Bronchial epithelial cell (primary cell): ENCODE data around the gene NCK1. TPM values are rescaled to one million over a fixed set of nuclear protein-coding genes. Genes with fewer than 3 reads are reported as not detected.
A peak's percentile ranks its signal among the peaks of the same experiment; 100 is the strongest.

Experiments used
- DNase-seq: peaks from one replicate; pipeline ENCODE4 v3.0.0-alpha.2; 2010; ENCODE audit warnings: low read depth
- FAIRE-seq: peaks from 2 replicates; lab custom pipeline; 2011; peaks lifted over from hg19 to GRCh38; lab: Jason Lieb, UNC
- H3K27me3 ChIP-seq: 2 replicates; pipeline ENCODE4 v1.5.1; 2011; ENCODE audit warnings: low read length; ENCODE audit not compliant: control insufficient read depth, insufficient read depth
- H3K36me3 ChIP-seq: 2 replicates; pipeline ENCODE4 v1.5.1; 2011; ENCODE audit warnings: low read length; ENCODE audit not compliant: control insufficient read depth, insufficient read depth
- H3K4me3 ChIP-seq: 2 replicates; pipeline ENCODE4 v1.5.1; 2011; ENCODE audit warnings: mild to moderate bottlenecking, low read depth, low read length, control low read depth
- CTCF ChIP-seq: IDR thresholded peaks from 2 replicates; pipeline ENCODE4 v1.5.1; 2011; ENCODE audit warnings: mild to moderate bottlenecking, moderate library complexity, low read length, control low read depth, inconsistent platforms; ENCODE audit not compliant: insufficient read depth, severe bottlenecking
- total RNA-seq: library from RNA; depleted of rRNA; stranded (reverse); fragments of >200 nt; gene quantifications from 2 replicates; pipeline ENCODE4 v1.2.1, GENCODE V29; 2014

Gene NCK1
- total RNA-seq, 1 donor from 2014 or later: 81.6 TPM

GRCh38 chr3:136819731-136820679 lies 42.0 kb upstream of the NCK1 start:
- FAIRE-seq (no peak), DNase-seq (peak; percentile 86)
- Histone ChIP-seq H3K4me3 (peak overlapping the region; percentile 71), H3K27me3 (no peaks in the 10 kb centered on the region), H3K36me3 (no peaks in the 10 kb centered on the region)
- no peak for TF ChIP-seq CTCF

- no peaks in the 10 kb centered on the region for H3K36me3 ChIP-seq
- DNase-seq: no peak
- TF ChIP-seq CTCF: no peak
- no peak overlapping the region for H3K4me3 ChIP-seq
- no peaks in the 10 kb centered on the region for H3K27me3 ChIP-seq
- FAIRE-seq: no peak
Measured at GRCh38 chr3:136831461-136831860, 30.5 kb upstream of the NCK1 start.

GRCh38 chr3:136835089-136835812 lies 26.8 kb upstream of the NCK1 start:
- no peak for DNase-seq
- FAIRE-seq: no peak
- H3K27me3 ChIP-seq: no peaks in the 10 kb centered on the region

GRCh38 chr3:136835813-136836510 lies 26.0 kb upstream of the NCK1 start:
- no peak for TF ChIP-seq CTCF
- Histone ChIP-seq H3K27me3 (no peaks in the 10 kb centered on the region), H3K4me3 (no peak overlapping the region), H3K36me3 (no peaks in the 10 kb centered on the region)
- DNase-seq (no peak), FAIRE-seq (no peak)

More at GRCh38 chr3:136835089-136835812, 26.8 kb upstream of the NCK1 start:
- Histone ChIP-seq H3K4me3 (no peak overlapping the region), H3K36me3 (no peaks in the 10 kb centered on the region)
- no peak for TF ChIP-seq CTCF

GRCh38 chr3:136836511-136837156 lies 25.4 kb upstream of the NCK1 start:
- no peaks in the 10 kb centered on the region for H3K27me3 ChIP-seq
- H3K4me3 ChIP-seq: no peak overlapping the region
- no peaks in the 10 kb centered on the region for H3K36me3 ChIP-seq
- TF ChIP-seq CTCF: no peak
- DNase-seq (no peak), FAIRE-seq (no peak)
